HPDE6-E6E7 (cell line): ENCODE results near the gene FAM83G.

Experiments
- DNase-seq: peaks from one replicate; pipeline ENCODE4 v3.0.0; 2011; ENCODE audit warnings: missing footprints; ENCODE audit errors: extremely low spot score

Gene FAM83G

GRCh38 chr17:19009970-19010369 lies 5.4 kb upstream of the FAM83G start:
- no peak for DNase-seq

GRCh38 chr17:19006698-19007097 lies 2.1 kb upstream of the FAM83G start:
- DNase-seq, result no peak

- no peak for DNase-seq
These were observed 1.3 kb upstream of the FAM83G start for GRCh38 chr17:19005789-19006430.

GRCh38 chr17:19005137-19005773 lies 691 bp upstream of the FAM83G start:
- no peak for DNase-seq

- DNase-seq, result no peak
These were observed 782 bp downstream of the FAM83G start for GRCh38 chr17:19003543-19004420.

- DNase-seq, result no peak
These were observed 1.6 kb downstream of the FAM83G start for GRCh38 chr17:19002805-19003542.

- DNase-seq, result no peak
These were observed 2.5 kb downstream of the FAM83G start for GRCh38 chr17:19001907-19002590.

GRCh38 chr17:19000531-19001325 lies 3.8 kb downstream of the FAM83G start:
- DNase-seq, result peak; percentile 95

GRCh38 chr17:18999911-19000310 lies 4.7 kb downstream of the FAM83G start:
- DNase-seq, result no peak

GRCh38 chr17:18999394-18999793 lies 5.2 kb downstream of the FAM83G start:
- DNase-seq, result no peak

GRCh38 chr17:18997650-18998196 lies 6.8 kb downstream of the FAM83G start:
- no peak for DNase-seq

- DNase-seq, result no peak
These were observed 8.1 kb downstream of the FAM83G start for GRCh38 chr17:18996458-18996857.

GRCh38 chr17:18995220-18995619 lies 9.3 kb downstream of the FAM83G start:
- no peak for DNase-seq

GRCh38 chr17:18994631-18995030 lies 9.9 kb downstream of the FAM83G start:
- DNase-seq, result no peak

- DNase-seq, result no peak
These were observed 10.5 kb downstream of the FAM83G start for GRCh38 chr17:18993905-18994526.

GRCh38 chr17:18992454-18993130 lies 12.0 kb downstream of the FAM83G start:
- no peak for DNase-seq

- no peak for DNase-seq
These were observed 12.8 kb downstream of the FAM83G start for GRCh38 chr17:18991531-18992315.

- no peak for DNase-seq
These were observed 14.2 kb downstream of the FAM83G start for GRCh38 chr17:18990331-18990730.
